Measurements from ENCODE around the gene NUFIP2.

NUFIP2 gene

DNA sequence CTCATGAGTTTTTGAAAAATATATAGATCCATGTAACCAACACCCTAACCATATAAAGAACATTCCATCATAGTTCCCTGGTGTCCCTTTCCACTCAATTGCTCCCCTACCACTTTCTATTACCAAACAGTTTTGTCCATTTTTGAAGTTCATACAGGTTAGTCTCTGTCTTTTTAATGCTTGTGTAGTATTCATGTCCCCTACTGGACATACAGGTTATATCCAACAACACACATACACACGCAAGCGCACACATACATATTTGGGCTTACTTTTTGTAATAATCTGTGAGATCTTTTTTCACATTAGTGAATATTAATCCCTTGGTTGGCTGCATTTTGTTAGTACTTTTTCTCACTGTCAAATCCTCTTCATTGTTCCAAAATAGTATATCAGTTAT, 40.9 kb downstream of the NUFIP2 start:
- Histone ChIP-seq H3K4me1 (ENCODE audit: control insufficient read depth in 2 of 2, insufficient read depth in 1 of 2, low read depth in 1 of 2, low read length in 2 of 2) (no peaks in the 10 kb centered on the region), H3K23ac (ENCODE audit: low read depth, low read length, poor library complexity) (no peak overlapping the region), H3K9ac (ENCODE audit: low read depth, low read length, poor library complexity) (no peak overlapping the region), H3K18ac (ENCODE audit: low read length) (no peak overlapping the region), H3K27me3 (ENCODE audit: control insufficient read depth in 3 of 3, insufficient read depth in 3 of 3, low read depth in 1 of 3, low read length in 3 of 3) (no peaks in the 10 kb centered on the region), H2AFZ (ENCODE audit: low read length) (no peak overlapping the region), H2BK15ac (ENCODE audit: low read length) (no peak overlapping the region), H3K27ac (replicated peaks; ENCODE audit: low read length) (no peak overlapping the region), H2BK120ac (ENCODE audit: low read depth, low read length) (no peak overlapping the region), H4K91ac (ENCODE audit: low read depth, low read length, poor library complexity) (no peak overlapping the region), H4K8ac (ENCODE audit: low read depth, low read length) (no peak overlapping the region), H2BK5ac (ENCODE audit: low read length) (no peak overlapping the region), H2BK12ac (ENCODE audit: low read length) (no peak overlapping the region), H2AK5ac (ENCODE audit: low read depth, low read length) (no peak overlapping the region), H3K79me1 (ENCODE audit: low read depth, low read length) (no peaks in the 10 kb centered on the region), H3K36me3 (replicated peaks in 1 of 2; ENCODE audit: control insufficient read depth in 2 of 2, insufficient read depth in 2 of 2, low read length in 2 of 2) (peaks cover 0 to 36% of the 10 kb centered on the region in 2 donors), H3K4me2 (ENCODE audit: insufficient read depth, low read length, poor library complexity, severe bottlenecking) (no peak overlapping the region), H3K14ac (ENCODE audit: low read length) (no peak overlapping the region), H3K4me3 (ENCODE audit: low read length in 2 of 2) (no peak overlapping the region), H3K4ac (ENCODE audit: low read length) (no peak overlapping the region), H3K9me3 (replicated peaks in 1 of 2; ENCODE audit: control insufficient read depth in 2 of 2, insufficient read depth in 1 of 2, low read depth in 1 of 2, low read length in 2 of 2) (no peaks in the 10 kb centered on the region)
- DNase-seq (ENCODE audit: low spot score): no peak
- no CpG with 5 or more reads among the region's 2 CpGs for WGBS, 2 donors (ENCODE audit: extremely low coverage in 2 of 2, insufficient read length in 2 of 2, insufficient replicate concordance in 1 of 2)

DNA sequence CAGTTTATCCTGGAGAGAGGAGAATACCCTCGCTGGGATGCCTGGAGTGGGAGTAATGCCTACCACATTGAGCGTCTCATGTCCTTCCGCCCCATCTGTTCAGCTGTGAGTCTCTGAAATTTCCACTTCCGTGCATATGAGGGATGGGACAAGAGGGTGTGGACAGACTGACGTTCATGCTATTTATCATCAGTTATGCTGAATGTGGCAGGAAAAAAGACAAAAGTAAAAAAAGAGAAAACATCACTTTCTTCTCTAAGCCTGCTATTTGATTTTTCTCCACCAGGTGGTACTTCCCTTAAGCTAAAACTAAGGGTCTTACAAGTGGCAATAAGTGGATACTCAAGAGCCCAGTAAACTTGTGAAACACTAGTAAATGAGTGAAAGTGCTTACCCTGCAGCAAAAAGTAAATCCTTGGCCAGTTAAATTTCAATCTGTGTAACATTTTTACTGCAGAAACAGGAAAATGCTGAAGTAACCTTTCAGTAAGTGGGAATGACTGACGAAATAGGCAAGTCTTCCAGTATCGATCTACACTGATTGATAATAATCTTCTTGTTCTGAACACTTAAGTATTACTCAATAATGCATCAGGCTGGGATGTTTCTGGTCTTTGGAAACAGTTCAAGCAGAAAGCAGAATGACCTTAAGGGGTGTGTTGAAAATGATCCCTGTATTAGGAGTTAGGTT, 41.7 kb downstream of the NUFIP2 start:
- Histone ChIP-seq H2BK15ac (ENCODE audit: low read length) (no peak overlapping the region), H3K79me1 (ENCODE audit: low read depth, low read length) (no peaks in the 10 kb centered on the region), H3K9me3 (replicated peaks in 1 of 2; ENCODE audit: control insufficient read depth in 2 of 2, insufficient read depth in 1 of 2, low read depth in 1 of 2, low read length in 2 of 2) (no peaks in the 10 kb centered on the region), H2AK5ac (ENCODE audit: low read depth, low read length) (no peak overlapping the region), H2BK5ac (ENCODE audit: low read length) (no peak overlapping the region), H3K14ac (ENCODE audit: low read length) (no peak overlapping the region), H3K4me1 (ENCODE audit: control insufficient read depth in 2 of 2, insufficient read depth in 1 of 2, low read depth in 1 of 2, low read length in 2 of 2) (no peaks in the 10 kb centered on the region), H3K9ac (ENCODE audit: low read depth, low read length, poor library complexity) (no peak overlapping the region), H4K8ac (ENCODE audit: low read depth, low read length) (no peak overlapping the region), H4K91ac (ENCODE audit: low read depth, low read length, poor library complexity) (no peak overlapping the region), H3K36me3 (replicated peaks in 1 of 2; ENCODE audit: control insufficient read depth in 2 of 2, insufficient read depth in 2 of 2, low read length in 2 of 2) (peaks cover 0 to 29% of the 10 kb centered on the region in 2 donors), H3K18ac (ENCODE audit: low read length) (no peak overlapping the region), H3K23ac (ENCODE audit: low read depth, low read length, poor library complexity) (no peak overlapping the region), H3K27me3 (ENCODE audit: control insufficient read depth in 3 of 3, insufficient read depth in 3 of 3, low read depth in 1 of 3, low read length in 3 of 3) (no peaks in the 10 kb centered on the region), H3K27ac (replicated peaks; ENCODE audit: low read length) (no peak overlapping the region), H2BK12ac (ENCODE audit: low read length) (no peak overlapping the region), H2BK120ac (ENCODE audit: low read depth, low read length) (no peak overlapping the region), H3K4me3 (ENCODE audit: low read length in 2 of 2) (no peak overlapping the region), H3K4me2 (ENCODE audit: insufficient read depth, low read length, poor library complexity, severe bottlenecking) (no peak overlapping the region), H3K4ac (ENCODE audit: low read length) (no peak overlapping the region), H2AFZ (ENCODE audit: low read length) (no peak overlapping the region)
- DNase-seq (ENCODE audit: low spot score): no peak
- WGBS, 2 donors (ENCODE audit: extremely low coverage in 2 of 2, insufficient read length in 2 of 2, insufficient replicate concordance in 1 of 2): no CpG with 5 or more reads among the region's 7 CpGs

DNA sequence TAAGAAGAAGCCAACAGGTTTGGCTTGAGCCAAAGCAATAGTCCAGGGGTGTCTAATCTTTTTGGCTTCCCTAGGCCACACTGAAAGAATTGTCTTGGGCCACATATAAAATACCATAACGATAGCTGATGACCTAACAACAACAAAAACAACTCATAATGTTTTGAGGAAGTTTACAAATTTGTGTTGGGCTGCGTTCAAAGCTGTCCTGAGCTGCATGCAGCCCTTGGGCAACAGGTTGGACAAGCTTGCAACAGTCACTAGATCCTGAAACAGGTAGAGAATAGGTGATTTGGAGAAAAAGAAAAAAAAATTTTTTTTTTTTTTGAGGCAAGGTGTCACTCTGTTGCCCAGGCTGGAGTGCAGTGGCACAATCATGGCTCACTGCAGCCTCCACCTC, 42.8 kb downstream of the NUFIP2 start:
- no peak overlapping the region for H2AFZ ChIP-seq (ENCODE audit: low read length)
- no peaks in the 10 kb centered on the region for H3K27me3 ChIP-seq (ENCODE audit: control insufficient read depth in 3 of 3, insufficient read depth in 3 of 3, low read depth in 1 of 3, low read length in 3 of 3)
- H2BK15ac ChIP-seq (ENCODE audit: low read length): no peak overlapping the region
- no CpG with 5 or more reads among the region's 2 CpGs for WGBS, 2 donors (ENCODE audit: extremely low coverage in 2 of 2, insufficient read length in 2 of 2, insufficient replicate concordance in 1 of 2)
- H3K79me1 ChIP-seq (ENCODE audit: low read depth, low read length): no peaks in the 10 kb centered on the region
- H4K8ac ChIP-seq (ENCODE audit: low read depth, low read length): no peak overlapping the region
- no peak overlapping the region for H3K4me3 ChIP-seq (ENCODE audit: low read length in 2 of 2)
- peaks cover 0 to 21% of the 10 kb centered on the region in 2 donors for H3K36me3 ChIP-seq (replicated peaks in 1 of 2; ENCODE audit: control insufficient read depth in 2 of 2, insufficient read depth in 2 of 2, low read length in 2 of 2)
- H3K4me1 ChIP-seq (ENCODE audit: control insufficient read depth in 2 of 2, insufficient read depth in 1 of 2, low read depth in 1 of 2, low read length in 2 of 2): peaks cover 7 to 8% of the 10 kb centered on the region in 2 donors
- no peaks in the 10 kb centered on the region for H3K9me3 ChIP-seq (replicated peaks in 1 of 2; ENCODE audit: control insufficient read depth in 2 of 2, insufficient read depth in 1 of 2, low read depth in 1 of 2, low read length in 2 of 2)
- no peak overlapping the region for H3K18ac ChIP-seq (ENCODE audit: low read length)
- H3K9ac ChIP-seq (ENCODE audit: low read depth, low read length, poor library complexity): no peak overlapping the region
- no peak for DNase-seq (ENCODE audit: low spot score)
- H2BK12ac ChIP-seq (ENCODE audit: low read length): no peak overlapping the region
- no peak overlapping the region for H3K23ac ChIP-seq (ENCODE audit: low read depth, low read length, poor library complexity)
- H2BK5ac ChIP-seq (ENCODE audit: low read length): no peak overlapping the region
- no peak overlapping the region for H3K4me2 ChIP-seq (ENCODE audit: insufficient read depth, low read length, poor library complexity, severe bottlenecking)
- no peak overlapping the region for H2BK120ac ChIP-seq (ENCODE audit: low read depth, low read length)
- H3K4ac ChIP-seq (ENCODE audit: low read length): no peak overlapping the region
- H4K91ac ChIP-seq (ENCODE audit: low read depth, low read length, poor library complexity): no peak overlapping the region
- no peak overlapping the region for H2AK5ac ChIP-seq (ENCODE audit: low read depth, low read length)
- no peak overlapping the region for H3K27ac ChIP-seq (replicated peaks; ENCODE audit: low read length)
- H3K14ac ChIP-seq (ENCODE audit: low read length): no peak overlapping the region

- DNase-seq (ENCODE audit: low spot score): no peak
- Histone ChIP-seq H3K4ac (ENCODE audit: low read length) (no peak overlapping the region), H2BK12ac (ENCODE audit: low read length) (no peak overlapping the region), H2BK120ac (ENCODE audit: low read depth, low read length) (no peak overlapping the region), H2AFZ (ENCODE audit: low read length) (no peak overlapping the region), H3K9ac (ENCODE audit: low read depth, low read length, poor library complexity) (no peak overlapping the region), H2AK5ac (ENCODE audit: low read depth, low read length) (no peak overlapping the region), H3K27ac (replicated peaks; ENCODE audit: low read length) (no peak overlapping the region), H2BK15ac (ENCODE audit: low read length) (no peak overlapping the region), H3K4me1 (ENCODE audit: control insufficient read depth in 2 of 2, insufficient read depth in 1 of 2, low read depth in 1 of 2, low read length in 2 of 2) (peaks cover 7 to 9% of the 10 kb centered on the region in 2 donors), H4K8ac (ENCODE audit: low read depth, low read length) (no peak overlapping the region), H3K9me3 (replicated peaks in 1 of 2; ENCODE audit: control insufficient read depth in 2 of 2, insufficient read depth in 1 of 2, low read depth in 1 of 2, low read length in 2 of 2) (no peaks in the 10 kb centered on the region), H3K18ac (ENCODE audit: low read length) (no peak overlapping the region), H3K36me3 (replicated peaks in 1 of 2; ENCODE audit: control insufficient read depth in 2 of 2, insufficient read depth in 2 of 2, low read length in 2 of 2) (peaks cover 0 to 16% of the 10 kb centered on the region in 2 donors), H3K4me2 (ENCODE audit: insufficient read depth, low read length, poor library complexity, severe bottlenecking) (no peak overlapping the region), H2BK5ac (ENCODE audit: low read length) (no peak overlapping the region), H3K79me1 (ENCODE audit: low read depth, low read length) (no peaks in the 10 kb centered on the region), H3K14ac (ENCODE audit: low read length) (no peak overlapping the region), H3K27me3 (ENCODE audit: control insufficient read depth in 3 of 3, insufficient read depth in 3 of 3, low read depth in 1 of 3, low read length in 3 of 3) (no peaks in the 10 kb centered on the region), H4K91ac (ENCODE audit: low read depth, low read length, poor library complexity) (no peak overlapping the region), H3K23ac (ENCODE audit: low read depth, low read length, poor library complexity) (no peak overlapping the region), H3K4me3 (ENCODE audit: low read length in 2 of 2) (no peak overlapping the region)
- no CpG with 5 or more reads among the region's 1 CpG for WGBS, 2 donors (ENCODE audit: extremely low coverage in 2 of 2, insufficient read length in 2 of 2, insufficient replicate concordance in 1 of 2)
Observed at GRCh38 chr17:29250666-29251065, 43.3 kb downstream of the NUFIP2 start.

All from neuronal stem cell (in vitro differentiated cells).